ENCODE results near the gene TREM2.

Gene TREM2

GRCh38 chr6:41182069-41183034 lies 19.4 kb upstream of the TREM2 start:
- DNase-seq, result peak; percentile 93 to 95

DNA sequence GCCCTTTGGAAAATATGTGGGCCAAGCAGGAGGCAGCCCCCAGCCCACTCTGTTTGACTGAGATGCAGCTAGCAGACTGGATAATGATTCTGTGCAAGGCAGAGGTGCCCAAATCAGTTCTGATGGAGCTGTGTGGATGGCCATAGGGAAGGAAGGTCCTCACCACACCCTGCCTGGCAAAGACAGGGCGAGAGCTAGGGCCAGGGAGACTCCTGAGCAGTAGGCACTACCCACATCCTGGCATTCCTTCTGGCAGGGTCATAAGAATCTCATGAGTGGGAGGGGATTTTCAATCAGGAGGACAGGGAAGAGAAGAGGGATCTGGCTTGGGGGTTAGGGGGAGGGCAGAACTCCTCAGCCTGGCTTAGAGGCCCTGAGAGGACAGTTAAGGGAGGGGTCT lies 18.6 kb upstream of the TREM2 start:
- no peak for DNase-seq

- no peak for DNase-seq
Observed at GRCh38 chr6:41179163-41179562, 16.2 kb upstream of the TREM2 start.

- no peak for DNase-seq
Observed at GRCh38 chr6:41177695-41178094, 14.8 kb upstream of the TREM2 start.

DNA sequence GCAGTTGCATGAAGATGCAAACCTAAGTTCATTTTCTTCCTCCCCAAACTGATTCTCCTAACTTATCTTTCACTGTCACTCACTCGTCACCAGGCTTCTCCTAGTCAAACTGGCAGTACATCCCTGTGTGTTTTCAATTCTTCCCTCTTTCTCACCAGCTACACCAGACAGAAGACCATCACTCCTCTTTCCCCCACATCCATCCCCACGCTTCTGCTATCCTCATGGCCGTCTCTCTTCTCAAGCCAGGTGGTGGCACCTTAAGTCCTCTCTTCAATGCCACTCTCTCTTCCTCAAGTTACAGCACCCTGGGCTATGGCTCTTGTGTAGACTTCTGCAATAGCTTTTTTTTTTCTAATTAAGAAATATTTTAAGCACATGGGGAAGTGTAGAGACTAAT lies 14.4 kb upstream of the TREM2 start:
- DNase-seq, result no peak

DNA sequence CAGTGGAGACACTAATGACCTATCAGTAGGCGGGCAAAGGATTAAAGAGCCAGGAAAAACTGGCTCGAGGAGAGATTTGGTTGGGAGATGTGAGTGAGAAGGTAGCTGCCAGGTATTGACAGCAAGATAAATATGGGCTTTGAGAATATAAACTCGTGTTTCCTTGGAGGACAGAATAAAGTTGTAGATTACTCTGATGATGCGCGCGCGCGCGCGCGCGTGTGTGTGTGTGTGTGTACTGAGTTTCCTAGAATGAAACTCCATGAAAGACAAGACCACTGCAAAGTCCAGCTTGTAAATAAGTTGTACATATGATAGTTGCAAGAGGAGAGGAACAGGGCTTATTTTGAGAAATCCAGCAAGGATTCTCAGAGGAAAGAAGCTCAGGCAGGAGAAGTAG lies 13.3 kb upstream of the TREM2 start:
- no peak for DNase-seq

- DNase-seq, result no peak
Observed at GRCh38 chr6:41175084-41175483, 12.2 kb upstream of the TREM2 start.

- no peak for DNase-seq
Observed at GRCh38 chr6:41174610-41175009, 11.7 kb upstream of the TREM2 start.

DNA sequence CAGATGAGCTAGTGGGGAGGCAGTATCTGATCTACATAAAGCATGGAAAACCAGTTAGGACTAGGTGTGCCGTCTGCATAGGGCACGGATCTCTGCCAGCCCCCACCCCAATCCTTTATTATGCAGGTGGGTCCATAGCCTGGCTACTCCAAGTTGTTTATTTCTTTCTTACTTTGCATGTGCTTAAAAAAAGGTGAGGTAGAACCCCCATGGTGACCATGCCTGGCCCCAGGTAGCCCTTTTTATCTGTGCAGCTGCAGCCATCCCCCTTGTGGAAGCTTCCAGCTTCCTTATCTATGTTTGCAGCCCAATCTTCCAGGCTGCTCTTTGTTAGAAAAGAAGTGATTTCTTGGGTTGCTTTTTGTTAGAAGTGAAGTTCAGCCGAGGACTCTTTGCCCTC lies 9.0 kb upstream of the TREM2 start:
- no peak for DNase-seq

DNA sequence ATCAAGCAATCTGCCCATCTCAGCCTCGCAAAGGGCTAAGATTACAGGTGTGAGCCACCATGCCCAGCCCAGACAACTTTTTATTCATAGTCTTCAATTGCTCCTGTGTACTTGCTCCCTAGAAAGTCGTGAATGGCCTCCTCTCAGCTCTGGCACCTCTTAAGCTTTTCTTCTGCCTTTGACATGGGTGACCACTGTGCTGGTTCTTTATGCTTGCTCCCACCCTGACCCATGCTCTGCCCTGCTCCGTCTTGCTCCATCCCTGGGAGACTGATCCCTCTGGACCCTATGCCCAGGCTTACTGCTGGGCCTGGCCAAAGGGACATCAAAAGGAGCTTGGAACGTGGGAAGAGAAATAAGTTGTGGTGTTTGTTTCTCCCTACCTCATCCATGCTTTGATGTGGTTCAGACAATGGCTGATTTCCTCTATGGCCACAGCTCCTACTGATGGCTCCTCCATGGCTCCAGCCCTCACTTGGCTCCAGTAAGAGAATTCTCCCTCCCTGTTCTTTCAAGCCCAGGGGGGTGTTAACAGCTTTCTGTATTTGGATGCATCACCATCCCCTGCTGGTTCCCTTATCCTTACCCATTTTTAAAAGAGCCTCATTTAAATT lies 7.7 kb upstream of the TREM2 start:
- DNase-seq, result no peak

DNA sequence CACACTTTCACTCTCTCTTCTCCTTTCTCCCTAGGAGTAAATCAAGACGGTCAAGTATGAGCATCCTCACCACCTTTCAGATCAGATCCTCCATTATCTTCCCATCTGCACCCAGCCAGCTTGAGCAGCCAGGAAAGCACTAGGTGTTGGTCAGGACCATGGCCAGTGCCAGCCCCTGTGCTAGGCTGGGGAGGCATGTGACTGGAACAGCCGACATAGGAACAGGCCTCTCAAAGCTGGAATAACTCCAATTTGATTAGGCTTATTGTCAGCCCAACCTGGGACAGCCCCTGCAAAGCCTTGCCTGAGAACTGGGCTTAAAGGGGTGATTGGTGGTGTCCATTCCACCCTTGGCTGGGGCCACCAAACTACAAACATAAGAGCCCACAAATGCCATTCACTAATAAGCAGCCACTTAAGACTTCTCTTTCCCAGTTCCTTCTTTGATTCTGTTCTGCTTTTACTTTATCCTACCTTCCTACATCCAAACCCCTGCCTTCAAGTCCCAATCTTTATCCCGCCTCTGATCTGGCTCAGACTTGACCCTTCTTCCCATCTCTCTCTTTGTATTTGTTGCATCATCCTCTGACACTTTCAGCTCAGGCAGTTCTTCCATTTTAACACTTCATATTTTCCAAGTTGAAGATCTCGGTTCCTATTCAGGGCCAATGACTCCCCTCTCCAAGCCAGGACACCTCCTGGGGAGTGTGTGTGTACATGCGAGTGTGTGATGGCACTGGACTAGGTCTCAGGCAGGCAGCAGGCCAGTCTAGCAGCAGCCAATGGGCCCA lies 4.5 kb upstream of the TREM2 start:
- DNase-seq, result peak; percentile 16 to 39

- no peak for DNase-seq
Observed at GRCh38 chr6:41164551-41165120, 1.7 kb upstream of the TREM2 start.

GRCh38 chr6:41163419-41163717 lies 452 bp upstream of the TREM2 start:
- DNase-seq, result no peak

- DNase-seq, result peak; percentile 56 to 58
Observed at GRCh38 chr6:41161851-41162552, 914 bp downstream of the TREM2 start.

DNA sequence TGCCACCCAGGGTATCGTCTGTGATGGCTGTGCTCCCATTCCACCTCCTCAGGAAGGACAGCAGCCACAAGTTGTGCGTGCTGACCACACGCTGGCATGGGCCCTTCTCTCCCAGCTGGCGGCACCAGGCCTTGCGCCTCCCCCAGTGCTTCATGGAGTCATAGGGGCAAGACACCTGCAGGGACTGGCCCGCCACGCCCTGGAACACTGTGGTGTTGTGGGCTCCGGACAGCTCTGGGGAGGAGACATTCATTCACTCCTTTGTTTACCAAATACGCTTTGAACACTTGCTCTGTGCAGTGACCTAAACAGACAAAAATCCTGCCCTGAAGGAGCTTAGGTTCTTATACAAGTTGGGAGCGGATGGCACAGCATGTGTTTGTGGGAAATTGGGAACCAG lies 1.5 kb downstream of the TREM2 start:
- DNase-seq, result no peak

- no peak for DNase-seq
Observed at GRCh38 chr6:41160933-41161332, 2.0 kb downstream of the TREM2 start.

GRCh38 chr6:41159415-41160082 lies 3.4 kb downstream of the TREM2 start:
- no peak for DNase-seq

DNA sequence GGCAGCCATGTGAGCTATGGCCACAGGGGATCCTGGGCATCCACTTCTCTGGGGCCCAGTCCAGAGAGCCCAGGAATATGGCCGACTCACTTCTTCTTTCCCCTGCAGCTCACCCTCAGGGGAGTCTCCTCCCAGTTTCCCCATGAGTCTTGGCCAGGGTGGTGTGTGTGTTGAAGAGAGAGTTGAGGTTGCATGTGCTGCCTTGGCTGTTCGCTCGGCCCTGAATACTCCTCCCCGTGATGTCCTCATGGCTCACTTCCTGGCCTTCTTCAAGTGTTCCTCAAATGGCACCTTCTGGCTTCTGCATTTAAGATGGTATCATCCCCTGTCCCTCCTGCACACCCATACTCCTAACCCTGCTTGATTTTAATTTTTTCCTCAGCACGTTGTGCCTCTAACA lies 5.6 kb downstream of the TREM2 start:
- DNase-seq, result peak; percentile 16 to 39

DNA sequence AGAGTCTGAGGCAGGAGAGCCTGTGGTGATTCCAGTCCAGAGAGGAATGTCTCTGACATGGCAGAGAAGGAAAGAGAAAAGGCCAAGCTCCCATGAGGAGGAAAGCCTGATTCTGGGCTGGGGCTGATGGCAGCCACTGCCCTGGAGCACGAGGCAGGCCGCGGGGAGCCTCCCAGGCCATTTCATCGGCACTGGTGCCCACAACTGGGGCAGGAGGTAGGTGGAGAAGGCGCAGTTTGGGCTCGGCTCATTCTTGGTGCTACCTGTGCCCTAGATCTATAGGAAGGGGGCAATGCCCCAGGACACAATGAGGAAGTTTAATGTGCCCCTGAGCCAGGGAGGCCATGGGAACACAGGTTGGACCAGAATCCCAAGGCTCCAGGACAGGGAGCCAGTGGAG lies 6.1 kb downstream of the TREM2 start:
- DNase-seq, result no peak

DNA sequence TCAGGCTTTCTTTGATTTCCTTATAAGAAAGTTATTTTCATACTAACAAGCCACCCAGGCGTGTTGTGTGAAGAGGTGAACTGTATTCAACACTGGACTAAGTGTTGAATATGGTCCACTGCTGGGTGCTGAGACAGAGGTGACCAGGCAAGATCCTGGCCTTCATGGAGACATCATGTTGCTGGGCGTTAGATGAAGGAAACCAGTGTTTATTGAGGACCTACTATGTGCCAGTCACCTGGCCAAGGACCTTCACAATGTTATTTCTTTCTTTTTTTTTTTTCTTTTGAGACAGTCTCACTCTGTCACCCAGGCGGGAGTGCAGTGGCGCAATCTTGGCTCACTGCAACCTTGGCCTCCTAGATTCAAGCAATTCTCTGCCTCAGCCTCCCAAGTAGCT lies 6.9 kb downstream of the TREM2 start:
- DNase-seq, result no peak

- DNase-seq, result no peak
Observed at GRCh38 chr6:41155132-41155805, 7.6 kb downstream of the TREM2 start.
